SK-N-DZ (cell line): ENCODE measurements around the gene NLRP12.
"Not testable (repeated sequence)": the region's sequence is repeated elsewhere in the genome, so short reads cannot be mapped to it uniquely, and the experiment has no call there.

Source experiments
- DNase-seq: peaks from one replicate; pipeline ENCODE4 v3.0.0-alpha.2; 2015; ENCODE audit warnings: low spot score

Gene NLRP12

DNA sequence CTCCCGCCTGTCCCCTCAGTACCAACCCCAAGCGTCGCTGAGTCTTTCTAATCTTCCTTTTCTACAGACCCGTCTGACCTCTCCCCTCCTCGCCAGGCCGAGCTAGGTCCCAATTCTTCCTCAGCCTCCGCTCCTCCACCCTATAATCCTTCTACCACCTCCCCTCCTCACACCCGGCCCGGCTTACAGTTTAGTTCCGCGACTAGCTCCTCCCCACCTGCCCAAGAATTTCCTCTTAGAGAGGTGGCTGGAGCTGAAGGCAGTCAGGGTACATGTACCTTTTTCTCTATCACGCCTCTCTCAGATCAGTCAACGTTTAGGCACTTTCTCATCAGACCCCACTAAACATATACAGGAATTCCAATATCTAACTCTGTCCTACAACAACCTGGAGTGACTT lies 8.7 kb upstream of the NLRP12 start:
- DNase-seq: not testable (repeated sequence)

DNA sequence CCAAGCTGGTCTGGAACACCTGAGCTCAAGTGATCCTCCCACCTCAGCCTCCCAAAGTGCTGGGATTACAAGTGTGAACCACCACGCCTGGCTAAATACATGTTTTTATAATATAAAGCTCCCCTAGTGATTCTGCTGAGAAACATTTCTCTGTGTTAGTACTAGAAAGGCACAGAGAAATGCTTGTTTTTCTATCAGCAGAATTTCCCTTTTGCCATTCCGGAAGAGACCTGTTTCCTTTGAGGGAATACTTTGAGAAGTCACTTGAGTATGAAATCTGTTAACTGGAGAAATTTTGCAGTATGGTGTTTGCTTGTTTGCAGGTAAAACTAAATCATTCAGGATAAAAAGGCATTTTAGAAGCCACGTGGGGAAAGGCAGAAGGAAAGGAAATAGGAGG lies 4.4 kb upstream of the NLRP12 start:
- DNase-seq: no peak

DNA sequence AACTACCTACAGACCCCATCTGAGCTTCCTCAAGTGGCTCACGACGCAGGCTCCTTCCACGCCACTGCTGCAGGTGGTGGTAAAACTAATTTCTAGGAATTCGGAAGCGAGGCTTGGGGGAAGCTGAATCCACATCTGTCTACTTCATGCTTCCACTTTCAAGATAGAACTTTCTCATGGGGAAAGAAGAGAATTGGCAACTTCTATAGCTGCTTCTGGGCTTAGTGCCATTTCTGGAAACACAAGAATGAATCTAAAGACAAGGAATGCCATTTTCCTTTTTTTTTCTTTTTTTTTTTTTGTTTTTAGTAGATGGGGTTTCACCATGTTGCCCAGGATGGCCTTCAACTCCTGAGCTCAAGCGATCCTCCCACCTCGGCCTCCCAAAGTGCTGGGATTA lies 2.8 kb upstream of the NLRP12 start:
- no peak for DNase-seq

DNA sequence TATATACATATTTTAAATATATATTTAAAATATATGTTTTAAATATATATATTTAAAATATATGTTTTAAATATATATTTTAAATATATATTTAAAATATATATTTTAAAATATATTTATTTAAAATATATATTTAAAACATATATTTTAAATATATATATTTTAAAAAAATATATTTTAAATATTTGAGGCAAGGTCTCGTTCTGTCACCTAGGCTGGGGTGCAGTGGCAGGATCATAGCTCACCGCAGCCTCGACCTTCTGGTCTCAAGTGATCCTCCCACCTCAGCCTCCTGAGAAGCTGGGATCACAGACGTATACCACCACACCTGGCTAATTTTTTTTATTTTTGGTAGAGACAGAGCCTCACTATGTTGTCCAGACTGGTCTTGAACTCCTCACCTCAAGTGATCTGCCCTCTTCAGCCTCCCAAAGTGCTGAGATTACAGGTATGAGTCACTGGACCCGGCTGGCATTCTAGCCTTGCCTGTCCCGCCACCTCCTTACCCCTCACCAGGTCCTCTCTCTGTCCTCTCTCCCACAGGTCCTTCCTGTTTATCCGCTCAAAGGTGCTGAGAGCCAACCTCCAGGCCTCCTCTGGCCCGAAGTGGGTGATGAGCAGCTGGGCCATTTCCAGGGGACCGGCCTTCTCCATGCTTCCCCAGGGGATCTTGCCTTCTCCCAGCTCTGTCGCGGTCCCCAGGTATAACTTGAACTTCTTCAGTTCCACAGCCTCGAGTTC lies 564 bp downstream of the NLRP12 start:
- DNase-seq: no peak

DNA sequence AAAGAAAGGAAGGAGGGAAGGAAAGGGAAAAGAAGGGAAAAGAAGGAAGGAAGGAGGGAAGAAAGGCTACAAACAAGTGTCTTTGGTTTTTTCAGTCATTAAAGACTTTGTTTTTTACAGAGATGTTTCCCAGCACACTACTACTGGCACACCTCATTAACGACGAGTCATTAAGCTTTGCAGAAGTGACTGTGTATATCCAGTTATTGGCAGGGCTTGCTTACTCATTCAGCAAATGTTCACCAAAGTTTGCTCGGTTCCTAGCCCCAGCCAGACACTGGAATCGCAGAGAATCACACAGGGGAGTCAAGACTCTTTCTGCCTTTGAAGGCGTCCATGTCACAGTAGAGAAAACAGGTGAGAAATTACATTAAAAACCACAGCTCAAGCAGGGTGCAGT lies 4.3 kb downstream of the NLRP12 start:
- DNase-seq: no peak

DNA sequence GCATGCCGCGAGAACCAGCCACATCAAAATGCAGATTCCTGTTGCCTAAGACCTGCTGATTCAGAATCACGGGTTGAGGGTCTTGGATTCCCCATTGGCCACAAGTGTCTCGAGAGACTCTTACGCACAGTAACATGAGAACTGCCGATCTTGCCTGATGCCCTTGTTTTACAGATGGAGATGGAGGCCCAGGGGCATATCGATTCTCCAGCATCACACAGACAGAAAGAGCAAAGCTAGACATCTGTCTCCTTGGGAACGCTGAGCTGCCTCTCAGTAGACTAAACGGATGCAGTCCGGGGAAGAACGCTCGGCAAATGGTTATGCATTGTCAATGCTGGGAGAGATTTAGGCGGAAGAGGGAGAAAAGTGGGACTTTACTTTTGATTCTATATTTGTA lies 5.4 kb downstream of the NLRP12 start:
- peak; percentile 16 for DNase-seq

DNA sequence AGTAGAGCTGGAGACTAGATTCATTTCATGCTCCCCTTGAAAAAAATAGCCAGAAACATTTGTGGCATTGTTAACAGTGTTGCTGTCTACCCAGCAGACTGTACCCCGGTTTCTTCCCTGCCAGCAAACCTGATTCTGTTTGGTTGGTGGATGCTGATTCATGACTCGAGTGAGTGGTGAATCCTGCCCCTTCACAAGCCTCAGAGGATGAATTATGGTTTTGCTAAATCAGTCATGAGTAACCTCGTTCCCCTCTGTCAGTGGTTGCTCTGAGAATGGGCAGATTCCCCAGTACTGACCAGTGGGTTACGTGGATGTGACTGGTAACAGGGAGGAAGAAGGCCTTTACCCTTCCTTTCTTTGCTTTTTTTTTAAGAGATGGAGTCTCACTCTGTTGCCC lies 10.1 kb downstream of the NLRP12 start:
- DNase-seq: no peak

DNA sequence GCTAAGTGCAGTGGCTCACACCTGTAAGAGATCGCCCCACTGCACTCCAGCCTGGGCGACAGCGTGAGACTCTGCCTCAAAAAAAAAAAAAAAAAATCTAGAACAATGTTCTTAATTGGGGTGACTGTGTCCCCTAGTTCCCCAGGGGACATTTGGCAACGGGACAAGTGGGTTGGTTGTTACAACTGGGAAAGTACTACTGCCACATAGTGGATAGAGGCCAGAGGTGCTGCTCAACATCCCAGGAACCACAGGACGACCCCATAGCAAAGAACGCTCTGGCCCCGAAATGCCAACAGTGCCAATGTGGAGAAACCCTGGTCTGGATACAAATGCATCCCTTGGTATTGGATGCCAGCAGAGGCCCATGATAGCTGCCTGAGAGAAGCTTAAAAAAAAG lies 11.8 kb downstream of the NLRP12 start:
- DNase-seq: no peak

DNA sequence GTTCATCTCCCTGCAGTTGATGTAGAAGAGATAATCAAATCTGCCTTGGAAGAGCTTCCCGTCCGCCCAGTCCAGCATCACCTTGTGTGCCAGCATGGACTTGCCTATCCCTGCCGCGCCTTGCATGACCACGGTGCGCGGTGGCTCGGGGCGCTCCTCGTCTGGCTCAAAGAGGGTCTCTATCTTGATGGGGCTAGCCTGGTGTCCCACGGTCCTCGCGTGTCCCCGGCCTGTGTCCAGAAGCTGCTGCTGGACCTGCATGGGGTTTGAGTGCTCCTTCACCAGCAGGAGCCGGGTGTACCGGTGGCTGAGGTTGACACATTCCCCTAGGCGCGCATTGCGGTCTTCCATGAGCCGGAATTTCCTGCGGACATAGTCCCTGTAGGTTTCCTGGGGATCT lies 13.2 kb downstream of the NLRP12 start:
- no peak for DNase-seq

DNA sequence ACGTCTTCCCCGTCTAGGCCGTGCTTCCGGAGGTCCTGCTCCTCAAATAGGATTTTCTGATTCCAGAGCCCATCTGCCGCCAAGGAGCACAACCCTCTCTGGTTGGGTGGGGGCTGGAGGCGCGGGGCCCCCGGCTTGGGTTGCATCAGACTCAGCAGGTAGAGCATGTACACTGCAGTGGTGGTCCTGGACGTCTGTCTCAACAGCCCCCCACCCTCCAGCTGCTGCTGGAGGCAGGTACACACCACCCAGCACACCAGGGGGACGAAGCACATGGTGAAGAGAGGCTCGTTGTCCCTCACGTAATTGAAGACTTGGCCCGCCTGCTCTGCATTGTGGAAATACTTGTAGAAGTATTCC lies 13.9 kb downstream of the NLRP12 start:
- no peak for DNase-seq

DNA sequence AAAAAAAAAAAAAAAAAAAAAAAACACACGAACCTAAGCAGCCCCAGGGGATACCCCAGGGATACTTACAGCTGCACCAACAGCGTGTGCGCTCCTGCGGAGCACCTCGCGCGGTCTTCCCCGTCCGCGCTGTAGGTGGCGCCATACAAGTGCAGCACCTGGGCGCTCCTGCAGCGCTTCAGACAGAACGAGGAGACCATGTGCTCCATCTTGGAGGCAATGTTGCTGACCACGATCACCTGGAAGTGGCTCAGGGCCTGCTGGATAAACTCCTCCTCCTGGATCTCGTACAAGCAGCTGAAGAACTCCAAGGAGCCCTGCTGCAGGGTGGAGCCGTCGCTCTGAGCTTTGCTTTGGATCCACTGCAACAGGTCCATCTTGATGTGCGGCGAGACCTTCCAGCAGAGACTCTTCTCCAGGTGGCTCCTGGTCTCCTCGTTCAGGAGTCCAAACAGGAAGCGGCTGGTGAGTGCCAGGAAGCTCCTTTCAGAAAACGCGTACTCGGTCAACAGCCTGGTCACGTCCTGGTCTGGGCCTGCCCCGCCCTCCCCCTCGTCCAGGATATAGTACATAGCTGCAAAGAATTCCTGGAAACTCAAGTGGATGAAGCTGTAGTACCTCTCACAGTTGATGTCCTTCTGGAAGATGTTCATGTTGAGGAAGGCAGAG lies 14.5 kb downstream of the NLRP12 start:
- peak; percentile 3 for DNase-seq

DNA sequence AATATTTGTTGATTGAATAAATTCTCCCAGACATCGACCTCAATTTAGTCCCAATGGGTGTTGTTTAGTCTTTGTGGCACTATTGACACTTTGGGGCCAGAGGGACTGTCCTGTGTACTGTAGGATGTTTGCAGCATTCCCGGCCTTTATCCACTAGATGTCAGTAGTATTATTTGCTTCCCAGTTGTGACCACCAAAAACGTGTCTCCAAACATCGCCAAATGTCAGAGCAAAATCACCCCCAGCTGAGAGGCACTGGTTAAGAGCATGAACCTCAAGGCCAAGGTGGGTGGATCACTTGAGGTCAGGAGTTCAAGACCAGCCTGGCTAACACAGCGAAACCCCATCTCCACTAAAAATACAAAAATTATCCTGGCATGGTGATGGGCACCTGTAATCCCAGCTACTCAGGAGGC lies 15.4 kb downstream of the NLRP12 start:
- peak; percentile 8 for DNase-seq

DNA sequence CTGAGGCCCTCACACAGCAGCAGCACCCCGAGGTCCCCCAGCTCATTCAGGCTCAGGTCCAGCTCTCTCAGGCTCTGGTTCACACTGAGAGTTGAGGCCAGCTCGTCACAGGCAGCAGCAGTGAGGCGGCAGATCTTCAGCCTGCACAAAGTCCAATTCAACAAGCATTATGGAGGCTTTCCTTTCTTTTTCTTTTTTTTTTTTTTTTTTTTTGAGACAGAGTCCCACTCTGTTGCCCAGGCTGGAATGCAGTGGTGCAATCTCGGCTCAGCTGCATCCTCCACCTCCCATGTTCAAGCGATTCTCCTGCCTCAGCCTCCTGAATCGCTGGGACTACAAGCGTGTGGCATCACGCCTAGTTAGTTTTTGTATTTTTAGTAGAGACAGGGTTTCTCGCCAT lies 22.9 kb downstream of the NLRP12 start:
- DNase-seq: no peak

DNA sequence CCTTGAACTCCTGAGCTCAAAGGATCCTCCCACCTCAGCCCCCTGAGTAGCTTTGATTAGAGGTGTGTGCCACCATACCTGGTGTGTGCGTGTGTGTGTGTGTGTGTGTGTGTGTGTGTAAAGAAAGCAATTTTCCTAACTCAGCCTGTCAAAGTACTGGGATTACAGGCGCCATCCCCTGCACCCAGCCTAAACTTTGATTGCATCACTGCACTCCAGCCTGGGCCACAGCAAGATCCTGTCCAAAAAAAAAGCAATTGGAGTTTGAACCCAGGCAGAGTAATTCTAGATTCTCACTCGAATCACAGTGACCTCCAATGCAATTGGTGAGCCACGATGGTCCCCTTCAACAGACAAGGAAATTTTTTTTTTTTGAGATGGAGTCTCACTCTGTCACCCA lies 29.1 kb downstream of the NLRP12 start:
- DNase-seq: no peak

DNA sequence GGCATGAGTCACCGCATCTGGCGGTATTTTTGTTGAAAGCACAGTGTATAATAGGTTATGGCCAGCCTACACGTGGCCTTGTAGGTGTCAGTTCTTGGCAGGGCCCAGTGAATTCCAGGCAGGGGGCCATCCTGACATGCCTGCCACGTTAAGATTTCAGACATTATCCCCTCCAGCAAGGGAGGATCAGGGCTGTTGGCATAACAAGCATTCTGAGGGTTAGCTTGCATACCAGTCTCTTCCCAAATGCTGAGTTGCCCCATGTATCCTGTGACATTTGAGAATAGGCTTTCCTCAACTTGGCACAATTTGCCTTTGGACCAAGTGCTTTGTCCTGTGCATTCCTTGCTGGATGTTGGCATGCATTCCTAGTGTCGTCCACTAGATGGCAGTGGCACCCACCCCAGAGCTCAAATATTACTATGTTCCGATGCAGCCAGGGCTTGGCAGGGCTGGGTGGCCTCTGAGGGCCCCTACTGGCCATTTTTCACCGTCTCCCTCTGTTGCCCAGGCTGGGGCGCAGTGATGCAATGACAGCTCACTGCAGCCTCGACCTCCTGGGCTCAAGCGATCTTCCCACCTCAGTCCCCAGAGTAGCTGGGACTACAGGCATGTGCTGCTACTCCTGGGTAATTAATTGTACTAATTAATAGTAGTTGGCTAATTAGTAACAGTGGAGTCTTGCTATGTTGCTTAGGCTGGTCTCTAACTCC lies 31.2 kb downstream of the NLRP12 start:
- DNase-seq: peak; percentile 71

DNA sequence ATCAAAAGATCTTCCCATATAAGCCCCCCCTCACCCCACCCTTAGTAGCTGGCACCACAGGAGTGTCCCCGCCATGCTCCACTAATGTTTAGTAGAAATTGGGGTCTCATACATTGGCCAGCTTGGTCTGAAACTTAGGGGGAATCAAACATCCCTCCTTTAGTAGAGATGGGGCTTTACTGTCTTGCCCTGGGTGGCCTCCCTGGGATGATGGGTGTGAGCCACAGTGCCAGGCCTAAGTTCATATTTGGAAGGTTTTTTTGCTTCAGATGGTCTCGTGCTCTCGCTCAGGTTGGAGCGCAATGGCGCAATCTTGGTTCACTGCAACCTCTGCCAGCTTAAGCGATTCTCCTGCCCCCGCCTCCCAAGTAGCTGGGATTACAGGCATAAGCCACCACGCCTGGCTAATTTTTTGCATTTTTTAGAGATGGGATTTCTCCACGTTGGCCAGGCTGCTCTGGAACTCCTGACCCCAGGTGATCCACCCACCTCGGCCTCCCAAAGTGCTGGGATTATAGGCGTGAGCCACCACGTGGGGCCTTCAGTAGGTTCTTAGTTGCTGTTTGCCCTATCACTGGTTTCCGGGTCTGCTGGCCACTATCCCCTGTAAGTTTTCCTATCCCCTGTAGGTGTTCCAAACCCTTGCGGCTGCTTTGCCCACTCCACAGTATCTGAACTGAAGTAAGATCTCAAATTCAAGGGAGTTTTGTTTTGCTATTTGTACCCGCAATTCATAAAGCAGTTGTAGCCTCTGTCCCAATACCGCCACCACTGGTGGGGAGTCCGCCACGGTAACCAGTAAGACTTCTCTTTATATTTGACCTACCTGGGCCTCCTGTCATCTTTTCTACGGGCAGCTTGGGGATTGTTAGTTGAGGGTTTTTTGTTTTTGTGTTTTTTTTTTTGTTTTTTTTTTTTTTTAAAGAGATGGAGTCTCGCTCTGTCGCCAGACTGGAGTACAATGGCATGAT lies 34.1 kb downstream of the NLRP12 start:
- no peak for DNase-seq

DNA sequence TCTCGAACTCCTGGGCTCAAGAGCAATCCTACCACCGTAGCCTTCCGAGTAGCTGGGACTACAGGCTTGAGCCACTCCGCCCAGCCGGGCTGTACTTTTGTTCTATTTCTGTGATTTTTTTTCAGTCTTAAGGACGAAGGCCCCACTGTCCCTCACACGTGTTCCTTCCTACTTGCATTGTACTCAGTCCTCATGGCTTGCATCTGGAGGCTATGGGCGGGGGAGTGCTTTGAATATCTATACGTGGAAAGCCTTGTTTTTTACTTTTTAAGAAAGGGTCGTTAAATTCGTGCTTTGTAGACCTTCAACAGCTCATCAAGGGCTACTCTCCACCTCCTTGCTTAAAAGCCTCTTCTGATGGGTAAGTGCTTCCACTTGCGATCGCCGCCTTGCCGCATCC lies 36.8 kb downstream of the NLRP12 start:
- DNase-seq: no peak

DNA sequence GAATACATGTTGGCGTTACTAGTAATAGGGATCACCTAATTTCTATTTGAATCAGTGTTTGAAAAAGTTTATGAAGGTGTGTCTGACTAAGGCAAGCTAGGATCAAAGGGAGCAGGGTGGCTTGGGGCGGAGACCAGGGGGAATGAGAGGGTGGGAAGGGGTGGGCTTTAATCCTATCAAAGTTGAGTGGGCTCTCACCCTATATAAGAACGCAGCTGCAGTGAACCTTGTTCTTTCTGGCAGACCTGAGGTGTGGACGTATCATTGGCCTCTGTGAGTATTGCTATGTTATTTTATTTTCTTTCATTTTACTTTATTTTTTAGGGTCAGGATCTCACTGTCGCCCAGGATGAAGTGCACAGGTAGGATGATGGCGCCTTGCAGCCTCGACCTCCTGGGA lies 37.4 kb downstream of the NLRP12 start:
- DNase-seq: no peak

DNA sequence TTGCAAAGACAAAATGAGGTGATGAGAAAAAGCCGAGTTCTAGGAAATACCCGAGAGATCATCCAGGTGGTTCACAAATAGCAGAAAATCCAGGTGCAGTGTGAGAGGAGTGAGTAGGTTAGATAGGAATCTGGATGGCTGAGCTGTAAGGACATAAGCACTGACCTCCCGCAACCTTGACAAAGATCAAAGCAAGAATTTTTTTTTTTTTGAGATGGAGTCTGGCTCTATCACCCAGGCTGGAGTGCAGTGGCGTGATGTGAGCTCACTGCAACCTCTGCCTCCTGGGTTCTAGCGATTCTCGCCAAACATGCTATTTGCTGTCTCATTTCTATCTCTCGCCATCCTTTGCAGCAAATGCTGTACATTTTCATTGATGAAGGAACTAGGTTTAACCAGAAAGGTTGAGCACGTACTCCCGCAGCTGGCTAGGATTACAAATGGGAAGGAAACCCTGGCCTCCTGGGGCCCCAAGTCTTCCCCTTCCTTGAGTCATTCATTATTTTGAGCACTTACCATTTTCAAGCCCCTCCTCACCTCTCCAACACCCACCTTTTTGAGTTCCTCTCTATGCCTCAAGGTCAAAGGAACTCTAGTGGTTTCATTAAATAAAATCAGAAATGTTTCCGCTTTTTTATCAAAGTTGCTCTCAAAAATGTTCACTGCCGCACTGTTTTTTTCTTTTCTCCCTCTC lies 38.8 kb downstream of the NLRP12 start:
- no peak for DNase-seq

DNA sequence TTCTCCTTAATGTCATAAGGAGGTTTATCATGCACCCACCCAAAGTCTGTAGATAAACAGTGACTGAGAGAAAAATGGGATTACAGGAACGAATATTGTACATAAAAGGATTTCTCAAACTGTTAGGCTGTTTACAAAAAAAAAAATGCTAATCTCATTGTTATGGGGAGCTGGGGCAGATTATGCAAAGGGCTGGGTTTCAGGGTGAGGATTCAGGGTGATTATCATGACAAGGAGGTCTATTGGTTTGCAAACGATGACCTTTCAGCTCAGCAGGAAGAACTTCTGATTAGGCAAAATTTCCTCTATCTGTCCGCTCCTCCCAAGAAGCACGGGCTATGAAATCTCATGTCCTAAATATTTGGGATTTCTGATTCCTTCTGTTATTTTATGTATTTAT lies 41.4 kb downstream of the NLRP12 start:
- no peak for DNase-seq

DNA sequence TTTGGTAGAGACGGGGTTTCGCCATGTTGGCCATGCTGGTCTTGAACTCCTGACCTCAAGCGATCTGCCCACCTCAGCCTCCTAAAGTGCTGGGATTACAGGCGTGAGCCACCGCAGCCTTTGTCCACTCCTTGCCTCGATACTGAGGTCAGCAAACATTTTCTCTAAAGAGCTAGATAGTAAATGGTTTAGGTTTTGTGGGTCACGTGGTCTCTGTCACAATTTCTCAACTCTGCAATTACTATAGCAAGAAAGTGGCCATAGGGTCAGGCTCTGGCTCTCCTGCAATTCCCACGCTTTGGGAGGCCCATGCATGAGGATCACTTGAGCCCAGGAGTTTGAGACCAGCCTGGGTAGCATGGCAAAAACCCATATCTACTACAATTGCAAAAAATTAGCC lies 42.8 kb downstream of the NLRP12 start:
- not testable (repeated sequence) for DNase-seq
